H1 (cell line): ENCODE results near the gene AP2A2. TPM values are rescaled to one million over a fixed set of nuclear protein-coding genes. Genes with fewer than 3 reads are reported as not detected.

Experiments used
- CTCF ChIA-PET: fragments of 300-600 bp; sonication (Branson Sonifier 250); formaldehyde crosslinking; loops from one replicate; lab custom pipeline; 2021; ENCODE audit not compliant: partially characterized antibody; lab: Charles Lee
- POLR2A ChIA-PET: fragments of 300-600 bp; sonication (Branson Sonifier 250); formaldehyde crosslinking; loops from one replicate; lab custom pipeline; 2021; ENCODE audit warnings: inconsistent platforms; ENCODE audit not compliant: partially characterized antibody; lab: Charles Lee
- DNase-seq, 2 experiments: peaks; one replicate each; pipeline versions ENCODE4 v3.0.0 to v3.0.0-alpha.2; 2010 to 2022; ENCODE audit warnings: low spot score in 2 of 2, low read depth in 1 of 2, mixed read lengths in 1 of 2
- FAIRE-seq: peaks from 2 replicates; lab custom pipeline; 2011; peaks lifted over from hg19 to GRCh38; lab: Jason Lieb, UNC
- H2AFZ ChIP-seq: 2 replicates; pipeline ENCODE4 v1.8.1; 2012; ENCODE audit warnings: low read length, inconsistent platforms
- H2AK5ac ChIP-seq: 2 replicates; pipeline ENCODE4 v1.6.1; 2013; ENCODE audit warnings: low read depth, low read length
- H2BK120ac ChIP-seq: replicated peaks from 2 replicates; pipeline ENCODE3; 2013; ENCODE audit warnings: low read depth, low read length, inconsistent platforms
- H2BK12ac ChIP-seq: 2 replicates; pipeline ENCODE4 v1.6.1; 2013; ENCODE audit warnings: low read depth, low read length
- H2BK15ac ChIP-seq: 2 replicates; pipeline ENCODE4 v1.6.1; 2013; ENCODE audit warnings: low read length
- H2BK20ac ChIP-seq: 2 replicates; pipeline ENCODE4 v1.6.1; 2013; ENCODE audit warnings: low read length
- H2BK5ac ChIP-seq: 2 replicates; pipeline ENCODE4 v1.6.1; 2013; ENCODE audit warnings: low read depth, low read length
- H3K14ac ChIP-seq: 2 replicates; pipeline ENCODE4 v1.6.1; 2013; ENCODE audit warnings: inconsistent platforms; ENCODE audit not compliant: insufficient read length
- H3K18ac ChIP-seq: 2 replicates; pipeline ENCODE4 v1.6.1; 2013; ENCODE audit warnings: low read length; ENCODE audit errors: extremely low read depth
- H3K23ac ChIP-seq: 2 replicates; pipeline ENCODE4 v1.6.1; 2013; ENCODE audit warnings: inconsistent platforms; ENCODE audit not compliant: insufficient read length
- H3K23me2 ChIP-seq: 2 replicates; pipeline ENCODE4 v1.6.1; 2013; ENCODE audit warnings: low read depth, low read length
- H3K27ac ChIP-seq: 2 replicates; pipeline ENCODE4 v1.6.1; 2011; ENCODE audit warnings: low read depth, low read length, inconsistent platforms
- H3K27me3 ChIP-seq, 4 experiments: replicated peaks in 1 of 4; 1 replicate in 1 of 4; 2 replicates in 3 of 4; pipeline versions ENCODE4 v1.6.1 to v1.8.1; 2011 to 2013; ENCODE audit warnings: low read length in 3 of 4, mild to moderate bottlenecking in 3 of 4, inconsistent platforms in 2 of 4, mixed read lengths in 2 of 4, moderate library complexity in 1 of 4; ENCODE audit not compliant: control insufficient read depth in 3 of 4, insufficient read depth in 3 of 4; ENCODE audit errors: extremely low read depth in 1 of 4
- H3K36me3 ChIP-seq, 4 experiments: 2 replicates each; pipeline versions ENCODE4 v1.6.1 to v1.8.1; 2011 to 2013; ENCODE audit warnings: mild to moderate bottlenecking in 4 of 4, low read length in 3 of 4, moderate library complexity in 2 of 4, control low read depth in 1 of 4, inconsistent platforms in 1 of 4; ENCODE audit not compliant: insufficient read depth in 4 of 4, control insufficient read depth in 2 of 4
- H3K4ac ChIP-seq: replicated peaks from 2 replicates; pipeline ENCODE3; 2013; ENCODE audit warnings: low read length, low read depth, mixed read lengths, inconsistent platforms; ENCODE audit not compliant: insufficient read length
- H3K4me1 ChIP-seq, 4 experiments: replicated peaks in 1 of 4; 1 replicate in 1 of 4; 2 replicates in 3 of 4; pipeline versions ENCODE4 v1.6.1 to v1.8.1; 2011 to 2013; ENCODE audit warnings: low read length in 3 of 4, inconsistent platforms in 2 of 4, mixed read lengths in 1 of 4; ENCODE audit not compliant: insufficient read depth in 4 of 4, control insufficient read depth in 3 of 4
- H3K4me2 ChIP-seq, 2 experiments: 2 replicates each; pipeline versions ENCODE4 v1.6.1 to v1.8.1; 2011 to 2013; ENCODE audit warnings: low read depth in 2 of 2, low read length in 2 of 2, control low read depth in 1 of 2, inconsistent platforms in 1 of 2, mild to moderate bottlenecking in 1 of 2; ENCODE audit not compliant: insufficient read depth in 1 of 2
- H3K4me3 ChIP-seq, 4 experiments: fragments of 200-600, 300-600 bp in 1 of 4; sonication (generic), shearing (Covaris generic), sonication (Bioruptor Twin) in 1 of 4; 2 replicates each; pipeline versions ENCODE4 v1.5.1 to v1.8.1; 2011 to 2016; ENCODE audit warnings: low read length in 4 of 4, low read depth in 3 of 4, control low read depth in 2 of 4, inconsistent platforms in 2 of 4, mild to moderate bottlenecking in 2 of 4, mixed read lengths in 1 of 4, moderate library complexity in 1 of 4; ENCODE audit not compliant: insufficient read depth in 2 of 4; ENCODE audit errors: extremely low read depth in 1 of 4
- H3K56ac ChIP-seq: replicated peaks from 2 replicates; pipeline ENCODE3; 2013; ENCODE audit warnings: low read depth, mild to moderate bottlenecking, mixed read lengths, low read length, inconsistent platforms; ENCODE audit not compliant: insufficient read length
- H3K79me1 ChIP-seq: 2 replicates; pipeline ENCODE4 v1.6.1; 2013; ENCODE audit warnings: low read depth, low read length, control low read depth
- H3K79me2 ChIP-seq, 2 experiments: 2 replicates each; pipeline versions ENCODE4 v1.6.1 to v1.8.1; 2012 to 2013; ENCODE audit warnings: low read length in 2 of 2, mild to moderate bottlenecking in 2 of 2, inconsistent platforms in 1 of 2; ENCODE audit not compliant: insufficient read depth in 2 of 2, control insufficient read depth in 1 of 2
- H3K9ac ChIP-seq, 4 experiments: replicated peaks in 1 of 4; 1 replicate in 1 of 4; 2 replicates in 3 of 4; pipeline versions ENCODE4 v1.6.1 to v1.8.1; 2011 to 2013; ENCODE audit warnings: low read depth in 3 of 4, low read length in 3 of 4, control low read depth in 2 of 4, mild to moderate bottlenecking in 2 of 4, moderate library complexity in 2 of 4, inconsistent platforms in 1 of 4; ENCODE audit errors: extremely low read depth in 1 of 4
- H3K9me3 ChIP-seq, 2 experiments: 2 replicates each; pipeline versions ENCODE4 v1.6.1 to v1.8.1; 2012 to 2013; ENCODE audit warnings: mild to moderate bottlenecking in 2 of 2, moderate library complexity in 2 of 2, control low read depth in 1 of 2, inconsistent platforms in 1 of 2, low read depth in 1 of 2, low read length in 1 of 2, mixed read lengths in 1 of 2; ENCODE audit not compliant: insufficient read depth in 2 of 2
- H4K20me1 ChIP-seq, 2 experiments: replicated peaks in 1 of 2; 2 replicates each; pipeline versions ENCODE3 to v1.8.1; 2011 to 2013; ENCODE audit warnings: inconsistent platforms in 2 of 2, low read length in 2 of 2, mild to moderate bottlenecking in 1 of 2; ENCODE audit not compliant: insufficient read depth in 2 of 2, control insufficient read depth in 1 of 2
- H4K5ac ChIP-seq: 2 replicates; pipeline ENCODE4 v1.6.1; 2013; ENCODE audit warnings: low read length, low read depth, mixed read lengths, inconsistent platforms; ENCODE audit not compliant: insufficient read length
- H4K8ac ChIP-seq: 2 replicates; pipeline ENCODE4 v1.8.0; 2013; ENCODE audit warnings: mild to moderate bottlenecking, moderate library complexity, low read length, inconsistent platforms; ENCODE audit not compliant: insufficient read depth; ENCODE audit errors: extremely low read depth
- H4K91ac ChIP-seq: replicated peaks from 2 replicates; pipeline ENCODE3; 2013; ENCODE audit warnings: low read length, mixed read lengths, inconsistent platforms; ENCODE audit not compliant: insufficient read length
- CBX8 ChIP-seq: fragments of 300-800, 300-1000 bp; sonication (generic); IDR thresholded peaks from 2 replicates; pipeline ENCODE4 v1.7.1; 2016; ENCODE audit warnings: low read depth, low read length, borderline replicate concordance
- E2F6 ChIP-seq: IDR thresholded peaks from 2 replicates; pipeline ENCODE4 v1.6.1; 2012; ENCODE audit warnings: inconsistent platforms
- EP300 ChIP-seq, 2 experiments: IDR thresholded peaks; 1 replicate in 1 of 2; 2 replicates in 1 of 2; pipeline ENCODE4 v1.6.1; 2011 to 2012; ENCODE audit warnings: low read depth in 2 of 2, low read length in 2 of 2, mild to moderate bottlenecking in 2 of 2, borderline replicate concordance in 1 of 2, inconsistent platforms in 1 of 2, moderate library complexity in 1 of 2
- EZH2 ChIP-seq: fragments of 200-600 bp; sonication (generic); IDR thresholded peaks from 2 replicates; pipeline ENCODE4 v1.7.1; 2012; ENCODE audit warnings: low read depth, mild to moderate bottlenecking, moderate library complexity, low read length, inconsistent platforms; ENCODE audit not compliant: severe bottlenecking
- GABPA ChIP-seq: IDR thresholded peaks from 2 replicates; pipeline ENCODE4 v1.6.1; 2011; ENCODE audit warnings: mild to moderate bottlenecking, low read length, moderate library complexity, borderline replicate concordance; ENCODE audit not compliant: insufficient read depth
- HDAC2 ChIP-seq, 2 experiments: fragments of 300-600 bp in 1 of 2; sonication (generic) in 1 of 2; IDR thresholded peaks; 2 replicates each; pipeline ENCODE4 v1.6.1; 2011 to 2012; ENCODE audit warnings: low read depth in 2 of 2, low read length in 2 of 2, mild to moderate bottlenecking in 2 of 2, moderate library complexity in 2 of 2, borderline replicate concordance in 1 of 2, inconsistent platforms in 1 of 2
- KDM4A ChIP-seq: IDR thresholded peaks from one replicate; pipeline ENCODE4 v1.7.1; 2012; ENCODE audit warnings: low read depth, mild to moderate bottlenecking, moderate library complexity, low read length, inconsistent platforms; ENCODE audit not compliant: severe bottlenecking
- NANOG ChIP-seq: IDR thresholded peaks from 2 replicates; pipeline ENCODE4 v1.6.1; 2011; ENCODE audit warnings: low read length, low read depth, mild to moderate bottlenecking, inconsistent platforms; ENCODE audit not compliant: insufficient read depth, poor library complexity, severe bottlenecking
- POLR2A ChIP-seq, 2 experiments: IDR thresholded peaks; 1 replicate in 1 of 2; 2 replicates in 1 of 2; pipeline ENCODE4 v1.6.1; 2011; ENCODE audit warnings: low read depth in 2 of 2, low read length in 2 of 2, mild to moderate bottlenecking in 2 of 2; ENCODE audit errors: control extremely low read depth in 1 of 2
- POU5F1 ChIP-seq: IDR thresholded peaks from 2 replicates; pipeline ENCODE4 v1.6.1; 2011; ENCODE audit warnings: low read depth, mild to moderate bottlenecking, low read length, moderate library complexity
- SP2 ChIP-seq: IDR thresholded peaks from 2 replicates; pipeline ENCODE4 v1.6.1; 2012; ENCODE audit warnings: mild to moderate bottlenecking, low read length, inconsistent platforms
- WGBS, 2 experiments: shearing (Covaris generic) in 1 of 2; methylation state at CpG; one replicate each; pipeline versions ENCODE4 v1.1.6 to v1.1.7; 2013 to 2015; ENCODE audit warnings: low lambda C conversion rate in 2 of 2, mixed read lengths in 2 of 2, inconsistent platforms in 1 of 2, low coverage in 1 of 2, missing lambda C conversion rate in 1 of 2; ENCODE audit not compliant: insufficient replicate concordance in 2 of 2, insufficient coverage in 1 of 2, insufficient read length in 1 of 2; ENCODE audit errors: extremely low coverage in 1 of 2, missing lambda C conversion rate in 1 of 2; 5-methylcytosine and 5-hydroxymethylcytosine counted together
- polyA plus RNA-seq, 7 experiments: library from polyadenylated mRNA; depleted of rRNA in 3 of 7; stranded (reverse) in 5 of 7; unstranded in 2 of 7; fragments of >200 nt in 5 of 7; fragments of 200-250 nt in 2 of 7; gene quantifications; 1 replicate in 5 of 7; 2 replicates in 1 of 7; 4 replicates in 1 of 7; pipeline versions ENCODE4 v1.2.1 to v1.2.3, GENCODE V29; 2011 to 2013; ENCODE audit warnings: missing spikeins in 2 of 7, mixed read lengths in 2 of 7
- total RNA-seq: library from RNA; stranded (reverse); fragmentation: NEBNext Ultra II Directional; extraction: Animal tissue kit (Norgen Biotek cat#: 25700); gene quantifications from 2 replicates; pipeline ENCODE4 v1.2.1, GENCODE V29; 2021

The AP2A2 gene
- total and polyA plus RNA-seq, 2 of the 8 experiments (the other 6 are each of a cell fraction or from before 2014, with no cell fraction given): 50.0 to 65.0 TPM

- no peak for FAIRE-seq
- Histone ChIP-seq H2BK120ac (no peak overlapping the region), H2BK12ac (no peak overlapping the region), H3K18ac (no peak overlapping the region), H3K27me3 (no peaks in the 10 kb centered on the region), H2BK15ac (no peak overlapping the region), H3K9ac (no peak overlapping the region), H3K4ac (no peak overlapping the region), H3K27ac (no peak overlapping the region), H3K79me1 (0 out of 2 replicates have a peak, but pooled peaks cover 2% of the 10 kb centered on the region), H3K4me3 (no peak overlapping the region), H3K4me2 (no peak overlapping the region), H3K23ac (no peak overlapping the region), H3K23me2 (no peaks in the 10 kb centered on the region), H4K20me1 (peaks cover 0 to 16% of the 10 kb centered on the region in 2 experiments), H4K91ac (no peak overlapping the region), H2BK5ac (no peak overlapping the region), H3K36me3 (peaks cover 12 to 34% (median 27%) of the 10 kb centered on the region in 4 experiments), H3K4me1 (no peaks in the 10 kb centered on the region), H3K14ac (no peak overlapping the region), H4K8ac (no peak overlapping the region; the same call in 1 of the 2 replicates), H2BK20ac (no peak overlapping the region), H3K9me3 (no peaks in the 10 kb centered on the region), H2AFZ (no peak overlapping the region), H3K56ac (no peak overlapping the region), H2AK5ac (no peak overlapping the region), H4K5ac (no peak overlapping the region), H3K79me2 (no peaks in the 10 kb centered on the region; a peak in 1 of 4 replicates)
- CTCF ChIA-PET: interaction anchor here (0.9 to 2.6 kb wide), 9 partner anchors 9 to 252 kb away, joined by 3 to 10 read pairs (median 4); no protein-coding TSS in a partner anchor
- no peak for DNase-seq
- 88% methylated on average over 22 of the region's 22 CpGs; no CpG with 5 or more reads in 1 of the 2 experiments for WGBS, 2 experiments
- POLR2A ChIA-PET: interaction anchor here (1.3 to 2.0 kb wide), 3 partner anchors 11 to 29 kb away, joined by 3 to 7 read pairs (median 6); no protein-coding TSS in a partner anchor
- TF ChIP-seq NANOG (no peak), SP2 (no peak), CBX8 (no peak), HDAC2 (IDR thresholded peaks at IDR 0.05; ENCODE audit: borderline replicate concordance in 1 of 2, low read depth in 2 of 2, low read length in 2 of 2) (no peak), E2F6 (no peak), GABPA (no peak), POLR2A (IDR thresholded peaks at IDR 0.05; ENCODE audit: control extremely low read depth in 1 of 2, low read depth in 2 of 2, low read length in 2 of 2) (no peak), KDM4A (no peak), EP300 (IDR thresholded peaks at IDR 0.05; ENCODE audit: borderline replicate concordance in 1 of 2, low read depth in 2 of 2, low read length in 2 of 2) (no peak), POU5F1 (no peak), EZH2 (no peak)
Measured at GRCh38 chr11:995752-996420, 70.2 kb downstream of the AP2A2 start.
